Sciatic nerve (tissue), 2 donors: ENCODE data around the gene SLC25A5. TPM values are rescaled to one million over a fixed set of nuclear protein-coding genes. Genes with fewer than 3 reads are reported as not detected.
"Not testable (repeated sequence)": the region's sequence is repeated elsewhere in the genome, so short reads cannot be mapped to it uniquely, and the experiment has no call there.

Source experiments
- ATAC-seq: fragments of 200-7000 bp; cut with Tn5 transposase; one replicate; pipeline ENCODE4 v1.9.1; 2020; ENCODE audit warnings: mild to moderate bottlenecking, moderate library complexity
- DNase-seq: peaks from one replicate; pipeline ENCODE4 v3.0.0-alpha.2; 2020; ENCODE audit warnings: low spot score
- intact Hi-C: fragments of 100-400 bp; cut with DNase I; formaldehyde crosslinking; loops from one replicate; pipeline ENCODE4 v1.14.2; 2022
- total RNA-seq: library from RNA; stranded (reverse); fragmentation: NEBNext Ultra II Directional; extraction: Animal tissue kit (Norgen Biotek cat#: 25700); gene quantifications from one replicate; pipeline ENCODE4 v1.2.1, GENCODE V29; 2021
- donor health status: DM: no; HTN: no; CAD: no.
- donor health status: DM: no; HTN: no; CAD: no.

SLC25A5 gene
- total RNA-seq, 1 donor from 2014 or later = 73.2 TPM

GRCh38 chrX:119474615-119475388 lies 6.6 kb downstream of the SLC25A5 start:
- intact Hi-C loops = no loop called here
- ATAC-seq (no peak), DNase-seq (no peak)

GRCh38 chrX:119475389-119476101 lies 7.3 kb downstream of the SLC25A5 start:
- DNase-seq = no peak
- no peak for ATAC-seq
- intact Hi-C loops = no loop called here

GRCh38 chrX:119477812-119478232 lies 9.6 kb downstream of the SLC25A5 start:
- no peak for DNase-seq
- intact Hi-C loops = no loop called here
- ATAC-seq = peak; percentile 90

DNA sequence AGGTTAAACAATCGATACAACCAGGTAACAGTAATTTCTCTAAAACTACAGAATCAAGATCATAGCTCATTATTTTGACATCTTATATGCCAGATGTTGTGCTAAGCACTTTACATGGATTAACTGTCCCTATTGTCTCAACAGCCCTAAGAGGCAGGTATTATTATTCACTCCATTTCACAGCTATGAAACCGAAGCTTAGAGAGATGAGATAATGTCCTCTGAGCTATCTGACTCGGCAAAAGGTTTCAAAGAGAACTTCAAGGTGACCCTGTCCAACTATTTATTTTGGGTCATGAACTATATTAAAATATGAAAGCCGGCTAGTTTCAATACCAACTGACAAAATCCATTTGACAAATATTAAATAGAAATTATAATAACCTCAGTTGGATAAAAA lies 10.3 kb downstream of the SLC25A5 start:
- intact Hi-C loops = no loop called here
- DNase-seq (no peak), ATAC-seq (no peak)

- ATAC-seq (no peak), DNase-seq (no peak)
- intact Hi-C loops = no loop called here
These were observed 11.6 kb downstream of the SLC25A5 start for GRCh38 chrX:119479845-119480244.

DNA sequence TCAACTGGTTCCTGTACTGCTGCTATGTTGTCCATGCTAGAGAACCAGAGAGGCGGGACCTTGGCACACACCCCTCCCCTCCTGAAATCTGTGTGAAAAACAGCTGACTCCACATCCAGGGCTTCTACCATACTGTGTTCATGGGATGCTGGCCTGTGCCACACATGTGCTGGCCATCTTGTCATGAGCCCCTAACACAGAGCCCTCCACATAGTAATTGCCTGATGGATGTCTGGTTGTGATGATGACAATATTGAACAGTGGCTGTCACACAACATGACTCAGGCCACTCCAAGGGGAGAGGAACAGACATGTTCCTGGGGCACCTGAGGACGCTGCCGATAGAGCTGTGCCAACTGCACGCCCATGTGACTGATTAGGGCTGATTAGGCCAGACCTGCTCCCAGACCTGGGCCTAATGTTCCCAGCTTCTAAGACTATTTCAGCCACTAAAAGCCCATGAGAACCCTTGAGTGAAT lies 13.1 kb downstream of the SLC25A5 start:
- ATAC-seq (no peak), DNase-seq (no peak)
- intact Hi-C loops = no loop called here

DNA sequence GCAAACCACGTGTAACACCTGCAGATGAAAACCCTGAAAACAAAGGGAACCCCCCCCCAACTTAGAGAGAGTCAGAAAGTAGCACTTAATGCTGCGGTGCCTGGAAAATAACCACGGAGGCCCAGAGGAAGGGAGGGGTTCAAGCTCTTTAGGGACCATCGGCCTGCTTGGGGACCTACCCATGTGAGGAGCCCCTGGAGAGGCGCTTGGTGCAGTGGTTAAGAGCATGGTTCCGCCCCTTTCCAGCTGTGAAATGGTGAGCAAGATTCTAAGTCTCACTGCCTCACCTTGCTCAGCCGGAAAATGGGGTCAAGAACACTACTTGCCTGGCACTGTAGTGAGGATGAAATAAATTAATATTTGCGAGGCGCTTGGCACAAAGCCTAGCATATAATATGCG lies 13.8 kb downstream of the SLC25A5 start:
- intact Hi-C loops = no loop called here
- DNase-seq = no peak
- no peak for ATAC-seq

DNA sequence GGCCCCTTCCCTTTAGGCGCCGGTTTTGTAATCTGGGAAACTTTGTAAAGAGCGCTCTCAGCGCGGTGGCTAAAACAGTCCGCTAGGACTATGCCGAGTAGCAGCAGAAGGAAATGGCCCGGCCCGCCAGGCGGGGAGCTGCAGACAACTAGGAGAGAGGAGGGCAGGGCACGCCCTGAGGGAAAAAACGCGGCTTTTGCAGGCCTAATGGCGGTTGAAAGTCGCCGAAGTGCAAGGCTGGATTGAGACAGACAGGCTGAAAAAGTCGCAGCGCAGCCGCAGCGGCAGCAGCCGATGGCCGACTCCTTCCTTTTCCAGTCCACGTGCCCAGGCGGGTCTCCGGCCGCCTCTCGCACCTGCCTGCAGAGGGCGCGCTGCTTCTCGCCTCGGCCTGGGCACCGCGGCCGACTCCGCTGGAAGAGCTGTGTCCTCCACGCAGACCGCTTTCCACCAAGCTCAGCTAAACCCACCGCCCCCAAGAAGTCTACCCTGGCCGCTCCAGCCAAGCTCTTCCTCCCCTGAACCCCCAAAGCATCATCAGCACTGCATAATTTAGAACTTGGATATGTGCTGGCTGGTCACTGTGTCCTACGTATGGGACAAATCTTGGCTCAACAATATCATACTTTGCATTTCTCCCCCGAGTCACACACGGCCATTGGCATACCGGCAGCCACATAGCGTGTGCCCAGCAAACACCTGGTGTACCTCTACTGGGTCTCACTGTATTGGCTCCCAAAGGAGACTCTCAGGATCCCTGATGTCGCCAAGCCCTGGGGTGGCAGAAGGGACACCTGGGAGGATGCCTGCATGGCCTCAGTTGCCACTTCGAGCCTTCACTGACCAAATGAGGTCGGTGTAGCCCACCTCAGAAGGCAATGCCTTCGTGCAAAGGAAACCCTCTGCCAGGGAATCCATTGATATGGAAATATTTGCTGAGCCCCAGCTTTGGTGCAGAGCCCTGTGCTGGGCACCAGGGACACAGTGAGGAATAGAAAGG lies 14.5 kb downstream of the SLC25A5 start:
- intact Hi-C loops = no loop called here
- DNase-seq (peak; percentile 74), ATAC-seq (peak; percentile 84)

GRCh38 chrX:119486745-119487144 lies 18.5 kb downstream of the SLC25A5 start:
- intact Hi-C loops = no loop called here

GRCh38 chrX:119487766-119488165 lies 19.5 kb downstream of the SLC25A5 start:
- ATAC-seq, intact Hi-C loops, DNase-seq: not testable (repeated sequence)

More at GRCh38 chrX:119486745-119487144, 18.5 kb downstream of the SLC25A5 start:
- ATAC-seq (no peak), DNase-seq (no peak)

DNA sequence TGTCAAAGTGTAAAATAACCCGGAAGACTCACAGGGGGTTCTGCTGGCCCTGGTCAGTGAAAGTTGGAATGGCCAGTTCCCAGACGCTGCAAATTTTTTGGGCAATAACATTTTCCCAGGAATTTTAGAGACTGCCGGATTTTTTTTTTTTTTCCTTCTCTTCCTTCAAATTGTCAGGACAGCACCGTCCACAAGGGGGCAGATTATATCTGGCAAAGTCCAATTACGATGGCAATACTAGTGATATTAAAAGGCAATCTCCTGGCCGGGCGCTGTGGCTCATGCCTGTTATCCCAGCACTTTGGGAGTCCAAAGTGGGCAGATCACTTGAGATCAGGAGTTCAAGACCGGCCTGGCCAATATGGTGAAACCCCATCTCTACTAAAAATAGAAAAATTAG lies 20.5 kb downstream of the SLC25A5 start:
- intact Hi-C loops = no loop called here
- DNase-seq (peak; percentile 73), ATAC-seq (peak; percentile 32)

GRCh38 chrX:119489212-119490074 lies 21.2 kb downstream of the SLC25A5 start:
- intact Hi-C loops = no loop called here
- no peak for ATAC-seq
- DNase-seq = no peak

- DNase-seq (no peak), ATAC-seq (no peak)
- intact Hi-C loops = no loop called here
These were observed 24.2 kb downstream of the SLC25A5 start for GRCh38 chrX:119492463-119492862.

- ATAC-seq, intact Hi-C loops, DNase-seq: not testable (repeated sequence)
These were observed 25.7 kb downstream of the SLC25A5 start for GRCh38 chrX:119493851-119494495.

DNA sequence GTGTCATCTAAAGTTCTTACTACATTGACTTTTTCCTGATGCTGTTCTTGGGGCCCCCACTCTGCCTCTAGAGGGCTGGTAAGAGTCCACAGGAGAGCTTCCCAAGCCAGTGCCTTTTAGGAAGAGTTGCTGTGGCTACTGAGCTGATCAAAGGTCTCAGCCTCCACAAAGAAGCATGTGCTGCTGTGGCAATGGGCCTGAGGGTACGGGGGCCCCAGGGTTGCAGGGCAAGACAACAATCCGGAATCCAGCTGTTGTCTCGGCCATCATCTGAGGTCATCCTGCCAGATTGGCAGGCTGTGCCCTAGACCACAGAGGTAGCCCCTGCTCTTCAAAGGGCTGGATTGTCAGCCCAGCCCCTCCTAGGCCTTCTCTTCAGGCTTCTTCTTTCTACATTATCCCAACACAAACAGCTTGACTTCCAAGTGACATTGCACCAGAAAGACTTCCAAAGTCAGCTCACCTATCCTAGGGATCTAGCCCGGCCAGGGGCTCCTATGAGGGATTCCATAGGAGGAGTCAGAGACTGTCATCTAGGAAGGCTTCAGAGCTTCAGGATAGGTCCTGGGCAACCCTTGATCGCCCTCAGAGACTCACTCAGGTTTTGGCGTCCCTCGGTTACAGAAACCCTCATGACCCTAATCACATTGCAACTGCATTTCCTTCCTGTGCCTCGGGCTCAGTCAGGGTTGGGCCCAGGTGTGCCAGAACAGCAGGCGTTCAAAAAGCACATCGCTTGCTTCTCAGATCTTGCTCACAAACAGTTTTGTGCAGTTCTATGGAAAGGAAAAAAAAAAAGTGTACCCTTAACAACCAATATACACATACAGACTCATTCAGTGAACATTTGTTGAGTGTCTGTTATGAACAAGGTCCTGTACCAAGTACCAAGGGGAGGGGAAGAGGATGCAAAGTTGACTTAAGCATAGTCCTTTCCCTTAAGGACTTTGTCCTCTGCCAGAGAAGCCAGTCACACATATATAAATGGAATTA lies 27.8 kb downstream of the SLC25A5 start:
- intact Hi-C loops = no loop called here

DNA sequence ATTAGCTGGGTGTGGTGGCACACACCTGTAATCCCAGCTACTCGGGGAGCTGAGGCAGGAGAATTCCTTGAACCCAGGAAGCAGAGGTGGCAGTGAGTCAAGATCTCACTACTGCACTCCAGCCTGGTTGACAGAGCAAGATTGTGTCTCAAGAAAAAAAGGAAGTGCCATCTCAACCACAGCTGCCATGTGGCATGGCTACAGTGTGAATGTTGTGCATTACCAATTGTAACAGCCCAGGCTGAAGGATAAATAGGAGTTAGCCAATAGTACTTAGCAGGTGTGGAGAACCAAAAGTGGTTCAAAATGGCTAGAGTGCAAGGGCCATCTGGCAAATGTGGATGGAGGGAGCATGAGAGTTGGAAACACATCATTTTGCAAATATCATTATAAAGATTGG lies 28.9 kb downstream of the SLC25A5 start:
- DNase-seq (no peak), ATAC-seq (no peak)
- intact Hi-C loops = no loop called here

More for the DNA sequence above, 27.8 kb downstream of the SLC25A5 start:
- ATAC-seq (no peak), DNase-seq (no peak)
